IMR-90 (cell line): ENCODE data around the gene MAEA. TPM values are rescaled to one million over a fixed set of nuclear protein-coding genes. Genes with fewer than 3 reads are reported as not detected.

Experiments
- ATAC-seq: fragments of 200-7000 bp; cut with Tn5 transposase; 2 replicates; pipeline ENCODE4 v1.9.1; 2020; ENCODE audit warnings: low read depth, mild to moderate bottlenecking, moderate library complexity
- BruUV-seq: library from RNA; stranded (reverse); fragments of 400-500 nt; replicated peaks from 2 replicates; lab custom pipeline; 2021; lab: Mats Ljungman, UMichigan
- CTCF ChIA-PET: fragments of 300-600 bp; formaldehyde crosslinking; extraction: SDS; loops from one replicate; lab custom pipeline; 2021; ENCODE audit warnings: antibody characterized with exemption; lab: Yijun Ruan, JAX
- POLR2A ChIA-PET: fragments of 300-600 bp; sonication (Branson Sonifier 250); formaldehyde crosslinking; loops from one replicate; lab custom pipeline; 2022; ENCODE audit warnings: antibody characterized with exemption; ENCODE audit not compliant: unreplicated experiment; lab: Charles Lee
- DNase-seq: peaks from one replicate; pipeline ENCODE4 v3.0.0; 2013
- H2AFZ ChIP-seq: replicated peaks from 2 replicates; pipeline ENCODE3; 2013; ENCODE audit warnings: low read length, mild to moderate bottlenecking; ENCODE audit not compliant: poor library complexity
- H2AK5ac ChIP-seq: 2 replicates; pipeline ENCODE4 v1.6.1; 2013; ENCODE audit warnings: low read depth, low read length, inconsistent platforms
- H2AK9ac ChIP-seq: replicated peaks from 2 replicates; pipeline ENCODE3; 2013; ENCODE audit warnings: mild to moderate bottlenecking, low read depth, low read length, moderate library complexity; ENCODE audit not compliant: poor library complexity
- H2BK120ac ChIP-seq: 2 replicates; pipeline ENCODE4 v1.6.1; 2013; ENCODE audit warnings: low read depth, low read length, inconsistent platforms
- H2BK15ac ChIP-seq: 3 replicates; pipeline ENCODE4 v1.6.1; 2013; ENCODE audit warnings: low read depth, low read length, inconsistent platforms
- H2BK20ac ChIP-seq: 2 replicates; pipeline ENCODE4 v1.6.1; 2013; ENCODE audit warnings: low read depth, mild to moderate bottlenecking, inconsistent platforms, low read length, moderate library complexity
- H2BK5ac ChIP-seq: 2 replicates; pipeline ENCODE4 v1.6.1; 2013; ENCODE audit warnings: mild to moderate bottlenecking, low read depth, low read length, inconsistent platforms; ENCODE audit not compliant: poor library complexity, severe bottlenecking
- H3K14ac ChIP-seq: replicated peaks from 2 replicates; pipeline ENCODE4 v1.6.1; 2013; ENCODE audit warnings: low read depth, low read length, inconsistent platforms
- H3K18ac ChIP-seq: 2 replicates; pipeline ENCODE4 v1.6.1; 2013; ENCODE audit warnings: low read depth, low read length, control low read depth
- H3K23ac ChIP-seq: 2 replicates; pipeline ENCODE4 v1.6.1; 2013; ENCODE audit warnings: low read depth, low read length, inconsistent platforms
- H3K27ac ChIP-seq: 2 replicates; pipeline ENCODE4 v1.5.1; 2013; ENCODE audit warnings: mild to moderate bottlenecking, control low read depth, low read length; ENCODE audit not compliant: insufficient read depth
- H3K27me3 ChIP-seq: 2 replicates; pipeline ENCODE4 v1.6.1; 2013; ENCODE audit warnings: low read length; ENCODE audit not compliant: control insufficient read depth, insufficient read depth
- H3K36me3 ChIP-seq: 2 replicates; pipeline ENCODE4 v1.6.1; 2013; ENCODE audit warnings: low read length, mixed read lengths; ENCODE audit not compliant: control insufficient read depth, insufficient read depth
- H3K4ac ChIP-seq: 2 replicates; pipeline ENCODE4 v1.6.1; 2013; ENCODE audit warnings: low read depth, low read length, inconsistent platforms
- H3K4me1 ChIP-seq: 2 replicates; pipeline ENCODE4 v1.6.1; 2013; ENCODE audit warnings: low read length, mixed read lengths; ENCODE audit not compliant: control insufficient read depth, insufficient read depth
- H3K4me2 ChIP-seq: 2 replicates; pipeline ENCODE4 v1.6.1; 2013; ENCODE audit warnings: low read depth, mild to moderate bottlenecking, control low read depth, low read length, moderate library complexity
- H3K4me3 ChIP-seq: 2 replicates; pipeline ENCODE4 v1.5.1; 2013; ENCODE audit warnings: low read depth, mild to moderate bottlenecking, control low read depth, low read length, moderate library complexity; ENCODE audit not compliant: insufficient read depth
- H3K56ac ChIP-seq: 2 replicates; pipeline ENCODE4 v1.6.1; 2013; ENCODE audit warnings: low read length, inconsistent platforms; ENCODE audit not compliant: insufficient read depth; ENCODE audit errors: extremely low read depth
- H3K79me1 ChIP-seq, 2 experiments: 2 replicates each; pipeline ENCODE4 v1.6.1; 2013; ENCODE audit warnings: low read length in 2 of 2, inconsistent platforms in 1 of 2, low read depth in 1 of 2
- H3K9ac ChIP-seq: 2 replicates; pipeline ENCODE4 v1.6.1; 2013; ENCODE audit warnings: low read depth, low read length, control low read depth
- H3K9me1 ChIP-seq: 2 replicates; pipeline ENCODE4 v1.6.1; 2013; ENCODE audit warnings: low read length, inconsistent platforms; ENCODE audit not compliant: insufficient read depth
- H3K9me3 ChIP-seq: 2 replicates; pipeline ENCODE4 v1.6.1; 2013; ENCODE audit warnings: low read length; ENCODE audit not compliant: control insufficient read depth, insufficient read depth
- H4K20me1 ChIP-seq: 2 replicates; pipeline ENCODE4 v1.6.1; 2013; ENCODE audit warnings: low read length, inconsistent platforms; ENCODE audit not compliant: insufficient read depth
- H4K5ac ChIP-seq: 2 replicates; pipeline ENCODE4 v1.6.1; 2013; ENCODE audit warnings: mild to moderate bottlenecking, low read depth, low read length, control low read depth
- H4K8ac ChIP-seq, 2 experiments: 2 replicates each; pipeline ENCODE4 v1.6.1; 2013; ENCODE audit warnings: low read depth in 2 of 2, low read length in 2 of 2, control low read depth in 1 of 2, inconsistent platforms in 1 of 2
- H4K91ac ChIP-seq: 2 replicates; pipeline ENCODE4 v1.6.1; 2013; ENCODE audit warnings: low read depth, low read length, inconsistent platforms; ENCODE audit not compliant: insufficient read depth
- BHLHE40 ChIP-seq: fragments of 150-350 bp; IDR thresholded peaks from 2 replicates; pipeline ENCODE4 v1.6.1; 2016; ENCODE audit warnings: mild to moderate bottlenecking, low read depth, low read length
- CHD1 ChIP-seq: IDR thresholded peaks from 2 replicates; pipeline ENCODE4 v1.6.1; 2012; ENCODE audit warnings: low read depth, low read length, improper control_type of control experiment
- FOS ChIP-seq: fragments of 150-350 bp; IDR thresholded peaks from 2 replicates; pipeline ENCODE4 v1.6.1; 2016; ENCODE audit warnings: low read depth, low read length
- MAFK ChIP-seq: IDR thresholded peaks from 2 replicates; pipeline ENCODE4 v1.6.1; 2012; ENCODE audit warnings: low read depth, low read length, improper control_type of control experiment
- MAZ ChIP-seq: IDR thresholded peaks from 2 replicates; pipeline ENCODE4 v1.6.1; 2012; ENCODE audit warnings: low read depth, mild to moderate bottlenecking, low read length, improper control_type of control experiment, moderate library complexity, borderline replicate concordance
- MXI1 ChIP-seq: IDR thresholded peaks from 2 replicates; pipeline ENCODE4 v1.6.1; 2012; ENCODE audit warnings: low read depth, mild to moderate bottlenecking, low read length, moderate library complexity, borderline replicate concordance
- NFE2L2 ChIP-seq: fragments of 150-350 bp; IDR thresholded peaks from 2 replicates; pipeline ENCODE4 v1.6.1; 2016; ENCODE audit warnings: low read depth, mild to moderate bottlenecking, low read length
- POLR2A ChIP-seq: IDR thresholded peaks from 2 replicates; pipeline ENCODE4 v1.6.1; 2012; ENCODE audit warnings: mild to moderate bottlenecking, low read depth, low read length
- RAD21 ChIP-seq: IDR thresholded peaks from 2 replicates; pipeline ENCODE4 v1.6.1; 2012; ENCODE audit warnings: low read length, improper control_type of control experiment
- RCOR1 ChIP-seq: IDR thresholded peaks from 2 replicates; pipeline ENCODE4 v1.6.1; 2012; ENCODE audit warnings: mild to moderate bottlenecking, low read length, improper control_type of control experiment; ENCODE audit not compliant: insufficient replicate concordance
- RFX5 ChIP-seq: IDR thresholded peaks from 2 replicates; pipeline ENCODE4 v1.8.0; 2012; ENCODE audit warnings: low read depth, mild to moderate bottlenecking, low read length, moderate library complexity
- SMC3 ChIP-seq: fragments of 150-350 bp; IDR thresholded peaks from 2 replicates; pipeline ENCODE4 v1.6.1; 2016; ENCODE audit warnings: low read depth, mild to moderate bottlenecking, antibody characterized with exemption, low read length, moderate library complexity
- WGBS, 2 experiments: methylation state at CpG; one replicate each; pipeline versions ENCODE4 v1.1.5 to v1.1.7; 2013; ENCODE audit warnings: missing lambda C conversion rate in 2 of 2; ENCODE audit not compliant: insufficient read length in 1 of 2; ENCODE audit errors: extremely low coverage in 2 of 2; 5-methylcytosine and 5-hydroxymethylcytosine counted together
- dilution Hi-C: fragments of 300-500 bp; cut with HindIII; formaldehyde crosslinking; loops from one replicate; pipeline ENCODE4 v1.14.3; 2018; ENCODE audit warnings: low sequenced_read_pairs; ENCODE audit not compliant: unreplicated experiment
- in situ Hi-C: fragments of 300-500 bp; cut with MboI; formaldehyde crosslinking; loops from 3 replicates; pipeline ENCODE4 v1.14.3; 2019; ENCODE audit warnings: low sequenced_read_pairs, inconsistent platforms, mixed read lengths
- intact Hi-C: fragments of 100-400 bp; cut with micrococcal nuclease; formaldehyde crosslinking; loops from 2 replicates; pipeline ENCODE4 v1.10.0; 2022
- polyA plus RNA-seq, 3 experiments: library from polyadenylated mRNA; depleted of rRNA; stranded (reverse); fragments of >200 nt; gene quantifications; 2 replicates each; pipeline ENCODE4 v1.2.3, GENCODE V29; 2012; ENCODE audit warnings: low replicate concordance in 1 of 3
- total RNA-seq: library from RNA; depleted of rRNA; stranded (reverse); fragments of >200 nt; gene quantifications from 2 replicates; pipeline ENCODE4 v1.2.3, GENCODE V29; 2012
- TF ChIP-seq, protein P1 (sequence below): fragments of 150-350 bp; IDR thresholded peaks from 2 replicates; pipeline ENCODE4 v1.6.1; 2017; ENCODE audit warnings: mild to moderate bottlenecking, antibody characterized with exemption, low read length, low read depth
- TF ChIP-seq, protein P2 (sequence below): conservative IDR thresholded peaks from 2 replicates; pipeline ENCODE4 v1.5.1; 2012; ENCODE audit warnings: mild to moderate bottlenecking, low read depth, low read length, improper control_type of control experiment
- TF ChIP-seq, protein P3 (sequence below): fragments of 150-350 bp; IDR thresholded peaks from 2 replicates; pipeline ENCODE4 v1.6.1; 2016; ENCODE audit warnings: low read depth, mild to moderate bottlenecking, low read length, moderate library complexity, borderline replicate concordance

MAEA gene
- total and polyA plus RNA-seq, 2 of the 4 experiments (the other 2 are of a cell fraction) = 61.5 to 108 TPM

DNA sequence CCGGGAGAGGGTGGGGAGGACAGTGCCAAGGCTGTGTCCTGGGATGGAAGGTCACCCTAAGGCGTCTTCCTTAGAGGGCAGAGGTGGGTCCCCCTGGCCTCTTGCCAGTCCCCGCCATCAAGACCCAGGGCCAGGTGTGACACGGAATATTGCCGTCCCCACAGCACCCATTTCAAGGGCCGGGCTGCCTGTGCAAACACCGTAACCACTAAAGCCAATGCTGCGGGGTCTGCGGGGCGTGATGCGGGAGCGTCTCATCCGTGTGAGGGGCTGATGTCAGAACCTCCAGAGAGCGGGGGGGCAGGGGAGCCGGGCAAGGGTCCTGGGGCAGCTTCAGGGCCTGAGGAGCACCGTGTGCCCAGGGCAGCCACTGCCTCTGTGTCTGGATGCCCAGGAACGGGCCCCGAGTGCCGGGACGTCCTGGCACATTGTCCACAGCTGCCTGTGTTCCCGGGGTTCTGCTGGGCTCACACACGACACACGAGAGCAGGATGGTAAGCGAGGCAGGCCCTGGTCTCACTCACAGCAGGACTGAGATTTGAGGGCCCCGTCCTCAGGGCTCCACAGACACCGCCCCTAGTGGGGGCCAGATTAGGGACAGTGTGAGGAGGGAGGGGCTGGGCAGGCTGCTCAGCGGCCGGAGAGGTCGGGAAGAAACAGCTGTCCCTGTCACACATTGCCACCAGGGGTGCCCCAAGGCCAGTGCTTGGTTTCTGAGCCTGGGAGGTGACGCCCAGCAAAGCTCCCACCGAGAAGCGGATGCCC, 87.3 kb downstream of the MAEA start:
- no peak overlapping the region for H2BK15ac ChIP-seq
- no peak overlapping the region for H3K56ac ChIP-seq
- H3K27ac ChIP-seq = no peak overlapping the region
- no peak overlapping the region for H3K4me2 ChIP-seq
- no peak overlapping the region for H2BK120ac ChIP-seq
- H3K9me3 ChIP-seq = no peaks in the 10 kb centered on the region; the same call in 1 of the 2 replicates
- H3K4me3 ChIP-seq = no peak overlapping the region
- in situ Hi-C loops (no loop called here), dilution Hi-C loops (no loop called here), intact Hi-C loops (no loop called here)
- no peaks in the 10 kb centered on the region for H3K27me3 ChIP-seq
- no peak overlapping the region for H4K8ac ChIP-seq
- H4K5ac ChIP-seq = no peak overlapping the region
- no peaks in the 10 kb centered on the region for H3K9me1 ChIP-seq
- no peak overlapping the region for H2BK20ac ChIP-seq
- no peaks in the 10 kb centered on the region for H4K20me1 ChIP-seq
- ChIA-PET POLR2A (no interaction called here), CTCF (no interaction called here)
- H3K9ac ChIP-seq = no peak overlapping the region
- no peak overlapping the region for H2AFZ ChIP-seq
- H3K79me1 ChIP-seq = no peaks in the 10 kb centered on the region
- ATAC-seq = no peak
- TF ChIP-seq, protein P1, sequence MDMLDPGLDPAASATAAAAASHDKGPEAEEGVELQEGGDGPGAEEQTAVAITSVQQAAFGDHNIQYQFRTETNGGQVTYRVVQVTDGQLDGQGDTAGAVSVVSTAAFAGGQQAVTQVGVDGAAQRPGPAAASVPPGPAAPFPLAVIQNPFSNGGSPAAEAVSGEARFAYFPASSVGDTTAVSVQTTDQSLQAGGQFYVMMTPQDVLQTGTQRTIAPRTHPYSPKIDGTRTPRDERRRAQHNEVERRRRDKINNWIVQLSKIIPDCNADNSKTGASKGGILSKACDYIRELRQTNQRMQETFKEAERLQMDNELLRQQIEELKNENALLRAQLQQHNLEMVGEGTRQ = no peak
- TF ChIP-seq RAD21 (no peak), FOS (no peak), NFE2L2 (no peak), BHLHE40 (no peak), POLR2A (no peak), RCOR1 (no peak), MAZ (no peak), RFX5 (no peak), MAFK (no peak), CHD1 (no peak), MXI1 (no peak), SMC3 (no peak)
- TF ChIP-seq, protein P2, sequence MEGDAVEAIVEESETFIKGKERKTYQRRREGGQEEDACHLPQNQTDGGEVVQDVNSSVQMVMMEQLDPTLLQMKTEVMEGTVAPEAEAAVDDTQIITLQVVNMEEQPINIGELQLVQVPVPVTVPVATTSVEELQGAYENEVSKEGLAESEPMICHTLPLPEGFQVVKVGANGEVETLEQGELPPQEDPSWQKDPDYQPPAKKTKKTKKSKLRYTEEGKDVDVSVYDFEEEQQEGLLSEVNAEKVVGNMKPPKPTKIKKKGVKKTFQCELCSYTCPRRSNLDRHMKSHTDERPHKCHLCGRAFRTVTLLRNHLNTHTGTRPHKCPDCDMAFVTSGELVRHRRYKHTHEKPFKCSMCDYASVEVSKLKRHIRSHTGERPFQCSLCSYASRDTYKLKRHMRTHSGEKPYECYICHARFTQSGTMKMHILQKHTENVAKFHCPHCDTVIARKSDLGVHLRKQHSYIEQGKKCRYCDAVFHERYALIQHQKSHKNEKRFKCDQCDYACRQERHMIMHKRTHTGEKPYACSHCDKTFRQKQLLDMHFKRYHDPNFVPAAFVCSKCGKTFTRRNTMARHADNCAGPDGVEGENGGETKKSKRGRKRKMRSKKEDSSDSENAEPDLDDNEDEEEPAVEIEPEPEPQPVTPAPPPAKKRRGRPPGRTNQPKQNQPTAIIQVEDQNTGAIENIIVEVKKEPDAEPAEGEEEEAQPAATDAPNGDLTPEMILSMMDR = no peak
- TF ChIP-seq, protein P3, sequence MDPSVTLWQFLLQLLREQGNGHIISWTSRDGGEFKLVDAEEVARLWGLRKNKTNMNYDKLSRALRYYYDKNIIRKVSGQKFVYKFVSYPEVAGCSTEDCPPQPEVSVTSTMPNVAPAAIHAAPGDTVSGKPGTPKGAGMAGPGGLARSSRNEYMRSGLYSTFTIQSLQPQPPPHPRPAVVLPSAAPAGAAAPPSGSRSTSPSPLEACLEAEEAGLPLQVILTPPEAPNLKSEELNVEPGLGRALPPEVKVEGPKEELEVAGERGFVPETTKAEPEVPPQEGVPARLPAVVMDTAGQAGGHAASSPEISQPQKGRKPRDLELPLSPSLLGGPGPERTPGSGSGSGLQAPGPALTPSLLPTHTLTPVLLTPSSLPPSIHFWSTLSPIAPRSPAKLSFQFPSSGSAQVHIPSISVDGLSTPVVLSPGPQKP = no peak
- no peak overlapping the region for H2AK5ac ChIP-seq
- WGBS, 2 experiments = 95% methylated on average over 19 of the region's 32 CpGs; no CpG with 5 or more reads in 1 of the 2 experiments
- DNase-seq = no peak
- no peak overlapping the region for H3K23ac ChIP-seq
- H3K36me3 ChIP-seq = peaks cover 28% of the 10 kb centered on the region
- H4K91ac ChIP-seq = no peak overlapping the region
- H3K14ac ChIP-seq = no peak overlapping the region
- no peak overlapping the region for H2BK5ac ChIP-seq
- no peak overlapping the region for H3K4ac ChIP-seq
- no peak overlapping the region for H2AK9ac ChIP-seq
- BruUV-seq = no TSS peak
- no peaks in the 10 kb centered on the region for H3K4me1 ChIP-seq
- no peak overlapping the region for H3K18ac ChIP-seq
